HG02840 (cell line): ENCODE results near the gene PARP14.

Experiments used
- ATAC-seq: cut with Tn5 transposase; IDR thresholded peaks from one replicate; pipeline ENCODE4 v1.9.1; 2021; ENCODE audit warnings: mild to moderate bottlenecking, moderate library complexity, moderate number of reproducible peaks; ENCODE audit not compliant: unreplicated experiment, low FRiP score

The PARP14 gene

DNA sequence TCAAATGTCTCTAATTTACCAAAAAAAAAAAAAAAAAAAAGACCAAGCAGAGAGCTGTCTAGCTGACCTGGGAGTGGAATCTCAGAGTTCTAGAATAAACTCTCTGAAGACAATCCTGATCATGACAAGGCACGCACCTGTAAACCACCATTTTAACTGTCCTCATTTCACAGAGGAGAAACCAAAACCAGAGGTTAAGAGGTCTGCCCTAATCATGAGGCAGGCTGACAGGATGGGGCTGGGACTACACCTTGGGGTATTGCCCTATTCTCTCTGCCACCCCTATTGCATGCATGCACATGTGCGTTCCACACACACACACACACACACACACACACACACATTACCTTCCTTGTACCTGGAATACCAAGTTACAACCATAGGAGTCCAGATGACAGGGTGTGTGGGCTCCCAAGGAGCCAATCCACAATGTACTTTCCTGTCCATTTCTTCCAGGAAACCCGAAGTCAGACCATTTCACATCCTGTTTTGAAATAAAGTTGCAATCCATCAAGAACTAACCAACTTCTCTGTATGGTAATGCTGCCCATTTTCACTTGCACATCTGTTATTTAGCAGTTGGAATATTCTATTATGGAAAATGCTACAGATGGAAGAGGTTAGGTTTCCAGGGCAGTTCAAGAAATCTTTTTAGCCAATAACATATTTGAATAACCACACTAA is 78.4 kb downstream of the PARP14 start:
- no peak for ATAC-seq

DNA sequence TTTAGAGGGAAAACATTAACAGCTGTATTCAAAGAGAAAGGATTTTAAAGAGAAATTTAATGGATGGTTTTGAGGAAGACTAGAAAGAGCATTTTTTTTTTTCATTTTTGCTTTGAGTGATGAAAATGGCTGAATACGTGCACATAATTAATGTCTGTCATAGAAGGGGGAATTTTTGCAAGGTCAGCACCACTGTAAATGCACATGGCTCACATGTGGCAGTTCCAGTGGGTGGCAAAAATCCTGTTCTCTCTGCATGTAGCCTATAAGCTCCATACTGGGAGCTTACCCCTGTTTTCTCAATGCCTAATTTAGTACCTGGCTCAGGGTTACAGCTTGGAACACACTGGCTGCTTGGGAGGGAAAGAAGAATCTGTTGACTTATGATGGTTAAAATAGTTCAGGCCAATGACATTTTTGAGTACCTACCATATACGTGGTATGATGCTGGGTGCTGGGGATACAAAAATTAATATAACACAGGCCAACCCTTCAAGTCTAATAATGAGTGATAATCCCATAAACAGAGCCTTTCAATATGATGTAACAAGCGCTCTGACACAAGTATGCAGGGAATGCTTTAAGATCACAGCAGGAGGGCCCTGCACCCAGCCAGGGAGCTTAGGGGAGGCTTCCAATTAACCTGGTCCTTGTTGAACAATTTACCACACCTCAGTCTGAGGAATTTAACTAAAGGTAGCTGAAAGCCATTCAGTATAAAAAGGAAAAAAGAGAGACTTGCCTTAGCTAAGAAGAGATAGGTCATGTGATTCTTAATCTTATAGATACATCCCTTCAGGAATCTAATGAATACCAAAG is 80.0 kb downstream of the PARP14 start:
- ATAC-seq, result no peak

DNA sequence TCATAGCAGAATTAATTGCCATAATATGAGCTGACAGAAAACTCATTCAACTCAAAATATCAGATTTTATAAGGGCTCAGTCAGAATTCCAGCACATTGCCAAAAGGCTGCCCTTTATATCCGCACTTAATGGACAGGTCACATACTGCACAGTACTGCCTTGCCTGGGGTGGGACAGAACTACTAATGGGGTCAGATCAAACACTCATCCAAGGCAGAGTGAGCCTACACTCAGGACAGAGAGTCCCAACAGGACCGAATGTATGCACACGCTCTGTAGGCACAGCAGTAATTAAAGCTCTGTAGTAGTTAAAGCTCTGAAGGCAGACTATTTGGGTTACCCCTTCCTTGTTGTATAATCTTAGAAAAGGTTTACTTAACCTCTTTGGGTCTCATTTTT is 85.8 kb downstream of the PARP14 start:
- no peak for ATAC-seq

DNA sequence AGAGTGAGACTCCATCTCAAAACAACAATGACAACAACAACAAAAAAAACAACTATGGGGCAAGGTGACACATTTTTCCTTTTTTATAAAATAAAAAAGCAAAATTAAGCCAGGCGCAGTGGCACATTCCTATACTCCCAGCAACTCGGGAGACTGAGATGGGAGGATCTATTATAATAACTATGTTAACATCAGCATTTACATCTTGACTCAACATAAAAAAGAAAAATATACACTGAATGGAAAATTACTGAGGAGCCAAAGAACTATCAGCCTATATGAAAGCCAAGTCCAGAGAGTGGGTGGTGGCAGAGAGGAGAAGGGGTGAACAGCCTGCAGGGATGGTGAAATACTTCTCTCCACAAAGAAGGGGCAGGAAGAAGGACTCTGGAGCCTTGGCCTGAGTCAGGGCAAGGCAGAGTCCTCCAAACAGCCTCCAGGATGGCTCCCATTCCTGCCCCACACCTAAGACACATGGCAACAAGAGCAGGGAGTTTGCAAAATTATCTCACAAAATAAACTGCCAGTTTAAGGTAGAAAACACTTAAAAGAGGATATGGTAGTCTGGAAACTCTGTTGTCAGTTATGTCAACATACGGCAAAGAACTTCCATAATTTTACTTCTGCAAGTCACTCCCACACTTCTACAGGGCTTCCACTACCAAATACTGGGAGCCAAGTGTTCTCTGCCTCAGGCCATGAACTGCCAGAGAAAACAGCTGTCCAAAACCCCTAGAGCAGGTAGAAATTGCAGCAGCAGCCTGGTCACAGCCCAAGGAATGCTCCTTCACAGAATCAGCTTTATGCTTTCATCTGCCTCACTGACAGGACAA is 87.1 kb downstream of the PARP14 start:
- ATAC-seq, result no peak

DNA sequence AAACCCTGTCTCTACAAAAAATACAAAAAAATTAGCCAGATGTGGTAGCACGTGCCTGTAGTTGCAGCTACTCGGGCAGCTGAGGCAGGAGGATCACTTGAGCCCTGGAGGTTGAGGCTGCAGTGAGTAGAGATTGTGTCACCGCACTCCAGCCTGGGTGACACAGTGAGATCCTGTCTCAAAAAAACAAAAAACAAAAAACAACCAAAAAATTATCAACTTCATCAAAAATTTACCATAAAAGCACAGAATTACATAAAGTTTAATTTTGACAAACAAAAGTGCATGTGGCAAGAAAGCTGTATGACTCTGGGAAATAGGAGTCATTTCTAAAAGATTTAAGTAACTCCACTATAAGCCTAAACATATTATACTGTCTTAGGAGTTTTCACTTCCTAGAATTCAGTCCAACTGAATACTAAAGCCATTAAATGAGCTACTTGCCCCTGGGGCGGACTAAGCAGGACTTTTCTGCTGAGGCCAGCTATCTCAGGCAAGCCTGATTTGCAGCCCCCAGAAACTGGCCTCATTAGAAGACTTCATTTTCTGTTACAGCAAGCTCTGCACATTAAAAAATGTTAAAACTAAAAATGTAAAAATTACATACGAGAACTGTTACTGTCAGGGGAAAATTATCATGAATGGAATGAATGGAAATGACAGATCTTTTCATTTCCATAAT is 90.0 kb downstream of the PARP14 start:
- no peak for ATAC-seq

DNA sequence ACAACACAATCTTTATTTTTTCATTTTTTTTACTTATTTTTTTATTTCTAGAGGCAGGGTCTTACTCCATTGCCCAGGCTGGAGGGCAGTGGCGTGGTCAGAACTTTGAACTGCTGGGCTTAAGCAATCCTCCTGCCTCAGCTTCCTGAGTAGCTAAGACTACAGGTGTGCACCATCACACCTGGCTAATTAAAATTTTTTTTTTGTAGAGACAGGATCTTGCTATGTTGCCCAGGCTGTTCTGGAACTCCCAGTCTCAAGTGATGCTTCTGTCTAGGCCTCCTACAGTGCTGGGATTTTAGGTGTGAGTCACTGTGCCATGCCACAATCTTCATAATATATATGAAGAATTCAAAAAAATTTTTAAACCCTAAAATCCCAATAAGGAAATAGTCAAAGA is 92.2 kb downstream of the PARP14 start:
- no peak for ATAC-seq

DNA sequence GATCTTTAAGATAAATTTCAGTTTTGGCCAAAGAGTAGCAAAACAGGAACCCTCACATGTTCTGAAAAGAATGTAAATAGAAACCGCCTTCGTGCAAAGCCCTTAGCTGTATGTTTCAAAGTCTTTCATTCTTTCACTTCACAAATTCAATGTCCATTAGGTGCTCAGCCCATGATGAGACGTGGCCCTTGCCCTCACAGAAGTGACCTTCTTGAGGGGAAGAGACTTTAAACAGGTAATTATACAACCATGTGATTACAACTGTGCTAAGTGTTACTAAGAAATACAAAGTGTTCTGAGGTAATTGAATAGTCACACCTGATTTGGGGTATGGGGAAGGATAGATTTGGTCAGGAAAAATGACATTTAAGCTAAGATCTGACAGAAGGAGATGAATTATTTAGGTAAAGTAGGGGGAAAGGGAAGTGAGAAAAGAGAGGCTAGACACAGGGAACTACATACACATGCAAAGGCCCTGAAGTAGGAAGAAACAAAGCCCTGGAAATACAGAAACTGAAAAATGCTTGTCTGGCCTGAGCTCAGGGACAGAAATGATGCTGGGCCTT is 93.4 kb downstream of the PARP14 start:
- no peak for ATAC-seq

DNA sequence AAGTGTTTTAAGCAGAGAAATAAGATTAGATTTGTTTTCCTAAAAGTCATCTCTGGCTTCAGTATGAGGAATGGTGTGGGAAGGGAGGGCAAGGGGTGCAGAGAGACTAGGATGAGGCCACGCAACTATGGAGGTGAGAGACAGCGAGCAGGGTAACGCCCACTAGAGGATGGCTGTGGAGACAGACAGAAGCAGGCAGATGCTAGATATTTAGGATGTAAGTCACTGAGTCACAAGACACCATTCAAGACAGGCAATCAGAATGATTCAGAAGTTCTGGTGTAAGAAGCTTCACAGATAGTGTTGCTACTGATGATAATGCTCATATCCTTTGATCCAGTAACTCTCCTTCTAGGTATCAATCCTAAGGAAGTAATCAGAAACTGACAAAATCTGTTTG is 93.9 kb downstream of the PARP14 start:
- ATAC-seq, result no peak

DNA sequence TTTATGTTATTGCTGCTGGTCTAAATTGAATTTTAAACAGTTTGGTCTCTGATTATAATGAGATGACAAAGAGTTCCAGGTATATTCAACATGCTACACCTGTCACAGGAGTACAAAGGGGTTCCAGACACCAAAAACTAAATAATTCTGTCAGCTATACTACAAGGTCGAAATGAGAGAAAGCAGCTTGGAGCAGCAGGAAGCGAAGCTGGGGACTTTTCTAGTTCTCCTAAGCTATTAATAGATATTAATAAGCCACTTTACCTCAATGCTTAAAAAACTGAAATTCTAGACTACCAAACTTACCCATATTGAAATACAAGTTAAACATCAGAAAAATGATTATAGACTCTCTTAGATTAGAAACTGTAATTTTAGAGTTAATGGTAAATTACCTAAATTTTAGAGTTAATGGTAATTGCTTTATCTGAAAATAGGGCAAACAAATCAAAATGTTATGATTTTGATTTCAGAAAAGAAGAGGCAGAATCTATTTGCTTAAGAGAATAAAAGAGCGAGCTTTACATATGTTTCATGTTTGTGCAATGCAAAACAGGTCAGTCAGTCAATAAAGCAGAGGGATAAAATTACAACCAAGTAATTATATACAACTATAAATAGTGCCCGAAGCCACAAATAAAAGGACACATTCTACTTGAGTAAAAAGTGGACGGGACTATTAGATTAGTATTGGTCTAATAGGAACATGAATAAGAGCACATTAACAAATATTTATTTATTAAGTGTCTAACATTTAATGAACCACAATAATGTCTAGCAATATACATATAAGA is 96.2 kb downstream of the PARP14 start:
- no peak for ATAC-seq

DNA sequence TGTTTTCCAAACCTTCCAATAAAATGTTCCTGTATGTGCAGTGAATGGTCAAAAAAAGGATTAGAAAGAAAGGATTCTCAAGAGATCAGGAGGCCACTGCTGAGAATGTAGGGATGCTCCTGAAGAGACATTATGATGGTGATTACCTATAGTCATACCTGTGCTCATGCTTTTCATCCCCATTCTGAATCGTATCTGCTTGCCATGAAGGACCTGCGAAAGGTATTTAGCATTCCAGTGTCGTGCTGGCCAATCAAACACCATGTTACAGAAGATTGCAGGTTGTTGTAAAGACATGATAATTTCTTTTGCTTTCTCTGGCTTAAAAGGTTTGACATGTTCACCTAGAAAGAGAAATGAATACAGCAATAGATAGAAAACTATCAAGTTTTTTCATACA is 96.9 kb downstream of the PARP14 start:
- no peak for ATAC-seq
